Spinal cord (tissue), 10 donors: ENCODE results near the gene THSD4. TPM values are rescaled to one million over a fixed set of nuclear protein-coding genes. Genes with fewer than 3 reads are reported as not detected.

ENCODE experiments used
- DNase-seq, 6 donors: peaks; one replicate each; pipeline versions ENCODE4 v3.0.0 to v3.0.0-alpha.2; 2013 to 2015; ENCODE audit warnings: low spot score in 6 of 6, low read depth in 4 of 6
- H3K27ac ChIP-seq: one replicate; pipeline ENCODE4 v1.5.1; 2013; ENCODE audit warnings: low read depth, low read length, control low read depth
- H3K27me3 ChIP-seq: one replicate; pipeline ENCODE4 v1.6.1; 2013; ENCODE audit warnings: low read length; ENCODE audit not compliant: control insufficient read depth, insufficient read depth
- H3K36me3 ChIP-seq: one replicate; pipeline ENCODE4 v1.6.1; 2013; ENCODE audit warnings: low read length; ENCODE audit not compliant: control insufficient read depth, insufficient read depth
- H3K4me1 ChIP-seq: one replicate; pipeline ENCODE4 v1.6.1; 2013; ENCODE audit warnings: low read length; ENCODE audit not compliant: control insufficient read depth, insufficient read depth
- H3K4me3 ChIP-seq: one replicate; pipeline ENCODE4 v1.5.1; 2013; ENCODE audit warnings: low read depth, low read length, control low read depth
- H3K9me3 ChIP-seq: one replicate; pipeline ENCODE4 v1.6.1; 2013; ENCODE audit warnings: low read length; ENCODE audit not compliant: control insufficient read depth, insufficient read depth
- WGBS: methylation state at CpG from one replicate; pipeline ENCODE4 v1.1.5; 2013; ENCODE audit warnings: missing lambda C conversion rate; ENCODE audit not compliant: insufficient coverage; 5-methylcytosine and 5-hydroxymethylcytosine counted together
- polyA plus RNA-seq, 2 donors: library from polyadenylated mRNA; unstranded; fragments of 120-200 nt; gene quantifications; one replicate each; pipeline ENCODE4 v1.2.1, GENCODE V29; 2013; ENCODE audit not compliant: insufficient read length in 2 of 2
- total RNA-seq, 2 donors: library from RNA; depleted of rRNA in 1 of 2; stranded (reverse); fragments of 120-200 nt in 1 of 2; fragments of >200 nt in 1 of 2; gene quantifications; one replicate each; pipeline versions ENCODE4 v1.2.3 to v1.2.4, GENCODE V29; 2013 to 2014
- donor health status: healthy.

The THSD4 gene
- total and polyA plus RNA-seq, 4 donors = 18.2 to 127 (median 63.2) TPM

DNA sequence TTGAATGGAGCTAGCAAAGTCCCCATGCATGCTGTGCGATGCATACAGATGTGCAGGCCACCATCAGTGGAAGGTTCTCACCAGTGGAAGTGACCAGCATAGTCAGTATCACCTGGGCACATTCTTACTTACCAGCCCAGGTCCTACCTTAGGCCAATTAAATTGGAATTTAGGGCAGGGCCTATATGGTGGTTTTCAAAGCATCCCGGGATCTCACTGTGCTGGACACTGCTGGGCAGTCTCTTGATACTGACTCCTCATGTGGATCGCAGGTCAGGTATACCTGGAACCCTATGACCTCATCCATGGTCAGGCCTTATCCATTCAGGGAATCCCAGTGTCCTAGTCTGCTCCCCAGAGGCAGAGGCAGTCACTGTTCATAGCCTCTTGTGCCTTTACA is 358.5 kb downstream of the THSD4 start:
- Histone ChIP-seq H3K4me1 (peaks cover 7% of the 10 kb centered on the region), H3K4me3 (no peak overlapping the region), H3K27me3 (no peaks in the 10 kb centered on the region), H3K36me3 (no peaks in the 10 kb centered on the region), H3K27ac (no peak overlapping the region), H3K9me3 (no peaks in the 10 kb centered on the region)
- WGBS = 100% methylated on average over 3 of the region's 3 CpGs
- DNase-seq = no peak

DNA sequence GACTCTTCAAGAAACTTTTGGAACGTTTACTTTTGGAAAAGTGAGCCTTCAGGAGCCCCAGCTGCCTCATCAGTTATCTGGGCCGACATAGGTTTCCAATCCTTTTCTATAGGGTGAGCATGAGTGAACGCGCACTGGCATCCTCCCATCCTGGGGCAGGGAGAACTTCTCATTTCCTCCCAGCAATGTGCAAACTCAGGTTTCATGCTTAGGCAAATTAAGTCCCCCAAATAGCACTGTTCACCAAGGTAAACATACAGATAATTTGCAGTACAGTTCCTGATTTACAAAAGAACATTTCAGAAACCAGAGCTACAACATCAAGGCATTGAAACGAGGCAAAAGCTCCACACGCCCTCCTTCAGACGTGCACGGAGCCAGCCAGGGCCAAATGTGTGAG is 361.6 kb downstream of the THSD4 start:
- Histone ChIP-seq H3K27me3 (no peaks in the 10 kb centered on the region), H3K9me3 (no peaks in the 10 kb centered on the region), H3K36me3 (no peaks in the 10 kb centered on the region), H3K27ac (no peak overlapping the region), H3K4me3 (no peak overlapping the region), H3K4me1 (peaks cover 6% of the 10 kb centered on the region)
- no peak for DNase-seq
- 94% methylated on average over 7 of the region's 8 CpGs for WGBS

DNA sequence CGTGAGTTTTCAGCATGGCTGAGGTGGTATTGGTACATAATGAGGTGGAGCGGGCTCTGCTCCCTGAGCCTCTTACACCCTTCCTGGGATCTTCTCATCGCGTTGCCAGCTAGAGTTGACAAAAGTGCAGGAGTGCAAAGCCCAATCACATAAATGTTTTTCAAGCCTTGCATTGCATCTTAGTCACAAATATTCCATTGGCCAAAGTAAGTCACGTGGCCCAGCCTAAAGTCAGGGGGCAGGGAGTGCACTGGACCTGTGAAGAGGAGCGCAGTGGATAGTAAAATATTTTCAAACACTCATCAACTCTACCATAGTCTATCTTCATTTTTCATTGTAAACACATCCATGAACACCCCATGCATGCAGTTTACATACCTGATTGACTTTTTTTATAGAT is 365.3 kb downstream of the THSD4 start:
- 75% methylated on average over 4 of the region's 6 CpGs for whole genome bisulfite sequencing

DNA sequence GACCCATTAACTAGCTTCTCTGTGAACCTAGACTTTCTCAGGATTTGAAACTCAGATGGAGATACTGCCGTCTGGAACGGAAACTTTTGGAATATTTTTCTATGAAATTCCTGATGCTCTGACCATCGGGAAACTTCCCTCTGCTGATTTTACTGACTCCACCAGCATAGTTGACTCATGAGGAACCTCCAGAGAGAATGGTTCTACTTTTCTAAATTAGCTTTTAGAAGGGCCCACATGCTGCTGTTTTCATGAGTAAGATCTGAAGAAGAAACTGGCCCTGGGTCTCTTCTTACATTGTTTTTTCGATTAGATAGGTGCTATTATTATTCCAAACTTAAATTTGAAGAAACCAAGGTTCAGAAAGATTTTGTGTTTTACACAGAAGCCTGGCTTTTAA is 368.8 kb downstream of the THSD4 start:
- no peaks in the 10 kb centered on the region for H3K36me3 ChIP-seq
- DNase-seq = no peak
- no peaks in the 10 kb centered on the region for H3K4me1 ChIP-seq
- H3K9me3 ChIP-seq = no peaks in the 10 kb centered on the region
- H3K4me3 ChIP-seq = no peak overlapping the region
- WGBS = no CpG with 5 or more reads among the region's 4 CpGs
- no peak overlapping the region for H3K27ac ChIP-seq
- no peaks in the 10 kb centered on the region for H3K27me3 ChIP-seq

More for the DNA sequence above, 365.3 kb downstream of the THSD4 start:
- Histone ChIP-seq H3K9me3 (no peaks in the 10 kb centered on the region), H3K27me3 (no peaks in the 10 kb centered on the region), H3K36me3 (no peaks in the 10 kb centered on the region), H3K27ac (no peak overlapping the region), H3K4me1 (no peaks in the 10 kb centered on the region), H3K4me3 (no peak overlapping the region)
- DNase-seq = no peak

- Histone ChIP-seq H3K36me3 (no peaks in the 10 kb centered on the region), H3K4me3 (no peak overlapping the region), H3K27me3 (no peaks in the 10 kb centered on the region), H3K4me1 (no peaks in the 10 kb centered on the region), H3K9me3 (no peaks in the 10 kb centered on the region), H3K27ac (no peak overlapping the region)
- no CpG with 5 or more reads among the region's 2 CpGs for WGBS
- DNase-seq = no peak
These were observed 369.9 kb downstream of the THSD4 start for GRCh38 chr15:71485094-71485693.

- Histone ChIP-seq H3K4me3 (no peak overlapping the region), H3K4me1 (no peaks in the 10 kb centered on the region), H3K9me3 (peaks cover 3% of the 10 kb centered on the region), H3K27ac (no peak overlapping the region), H3K36me3 (no peaks in the 10 kb centered on the region), H3K27me3 (no peaks in the 10 kb centered on the region)
- no CpG with 5 or more reads among the region's 3 CpGs for WGBS
- no peak for DNase-seq
These were observed 374.3 kb downstream of the THSD4 start for GRCh38 chr15:71489570-71489969.

- DNase-seq = no peak
- Histone ChIP-seq H3K36me3 (no peaks in the 10 kb centered on the region), H3K9me3 (peaks cover 3% of the 10 kb centered on the region), H3K4me3 (no peak overlapping the region), H3K27ac (no peak overlapping the region), H3K27me3 (no peaks in the 10 kb centered on the region), H3K4me1 (no peaks in the 10 kb centered on the region)
- WGBS = 78% methylated on average over 4 of the region's 5 CpGs
These were observed 378.3 kb downstream of the THSD4 start for GRCh38 chr15:71493526-71493925.

- no peaks in the 10 kb centered on the region for H3K36me3 ChIP-seq
- no peak overlapping the region for H3K4me3 ChIP-seq
- WGBS = no CpG with 5 or more reads among the region's 9 CpGs
- H3K27ac ChIP-seq = no peak overlapping the region
- H3K27me3 ChIP-seq = no peaks in the 10 kb centered on the region
- DNase-seq = peak in 1 of 6 donors; percentile 25
- H3K9me3 ChIP-seq = peaks cover 3% of the 10 kb centered on the region
- H3K4me1 ChIP-seq = no peaks in the 10 kb centered on the region
These were observed 379.5 kb downstream of the THSD4 start for GRCh38 chr15:71494563-71495397.

- 80% methylated on average over 1 of the region's 3 CpGs for WGBS
- DNase-seq = no peak
These were observed 380.1 kb downstream of the THSD4 start for GRCh38 chr15:71495398-71495780.

More at GRCh38 chr15:71495398-71495780, 380.1 kb downstream of the THSD4 start:
- no peaks in the 10 kb centered on the region for H3K27me3 ChIP-seq
- no peaks in the 10 kb centered on the region for H3K4me1 ChIP-seq
- no peak overlapping the region for H3K27ac ChIP-seq
- H3K36me3 ChIP-seq = no peaks in the 10 kb centered on the region
- H3K4me3 ChIP-seq = no peak overlapping the region
- H3K9me3 ChIP-seq = peaks cover 3% of the 10 kb centered on the region
